Measurements from ENCODE around the gene NOVA2.

The NOVA2 gene

DNA sequence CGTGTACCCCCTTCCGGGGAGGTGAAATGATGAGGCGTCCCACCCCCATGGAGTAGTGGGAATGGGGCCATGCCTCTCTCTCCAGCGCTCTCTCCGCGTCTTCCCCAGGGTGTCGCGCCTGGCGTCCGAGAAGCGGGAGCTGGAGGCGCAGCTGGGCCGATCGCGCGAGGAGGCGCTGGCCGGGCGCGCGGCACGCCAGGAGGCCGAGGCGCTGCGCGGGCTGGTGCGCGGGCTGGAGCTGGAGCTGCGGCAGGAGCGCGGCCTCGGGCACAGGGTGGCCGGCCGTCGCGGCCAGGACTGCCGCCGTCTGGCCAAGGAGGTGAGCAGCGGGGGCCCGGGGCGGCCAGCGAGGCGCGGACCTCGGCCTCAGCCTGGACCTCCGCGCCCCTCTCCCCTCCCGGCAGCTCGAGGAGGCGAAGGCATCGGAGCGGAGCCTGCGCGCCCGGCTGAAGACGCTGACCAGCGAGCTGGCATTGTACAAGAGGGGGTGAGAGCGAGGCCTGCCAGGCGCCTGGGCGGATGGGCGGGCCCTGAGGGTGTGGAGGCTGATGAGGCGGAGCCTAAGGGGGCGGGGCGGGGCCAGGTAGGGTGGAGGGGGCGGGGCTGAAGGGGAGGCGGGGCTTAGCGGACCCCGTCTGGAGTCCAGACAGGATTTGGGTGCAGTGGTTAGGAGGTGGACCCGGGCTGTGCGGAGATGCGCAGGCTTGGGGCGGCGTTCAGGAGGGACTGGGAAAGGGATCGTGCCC lies 41.4 kb upstream of the NOVA2 start:
- no peak overlapping the region for H3K4me3 ChIP-seq (replicated peaks; ENCODE audit: low read depth, low read length)
- peak; percentile 16 for DNase-seq (ENCODE audit: low read depth)
- TF ChIP-seq, protein P1, sequence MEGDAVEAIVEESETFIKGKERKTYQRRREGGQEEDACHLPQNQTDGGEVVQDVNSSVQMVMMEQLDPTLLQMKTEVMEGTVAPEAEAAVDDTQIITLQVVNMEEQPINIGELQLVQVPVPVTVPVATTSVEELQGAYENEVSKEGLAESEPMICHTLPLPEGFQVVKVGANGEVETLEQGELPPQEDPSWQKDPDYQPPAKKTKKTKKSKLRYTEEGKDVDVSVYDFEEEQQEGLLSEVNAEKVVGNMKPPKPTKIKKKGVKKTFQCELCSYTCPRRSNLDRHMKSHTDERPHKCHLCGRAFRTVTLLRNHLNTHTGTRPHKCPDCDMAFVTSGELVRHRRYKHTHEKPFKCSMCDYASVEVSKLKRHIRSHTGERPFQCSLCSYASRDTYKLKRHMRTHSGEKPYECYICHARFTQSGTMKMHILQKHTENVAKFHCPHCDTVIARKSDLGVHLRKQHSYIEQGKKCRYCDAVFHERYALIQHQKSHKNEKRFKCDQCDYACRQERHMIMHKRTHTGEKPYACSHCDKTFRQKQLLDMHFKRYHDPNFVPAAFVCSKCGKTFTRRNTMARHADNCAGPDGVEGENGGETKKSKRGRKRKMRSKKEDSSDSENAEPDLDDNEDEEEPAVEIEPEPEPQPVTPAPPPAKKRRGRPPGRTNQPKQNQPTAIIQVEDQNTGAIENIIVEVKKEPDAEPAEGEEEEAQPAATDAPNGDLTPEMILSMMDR (IDR thresholded peaks at IDR 0.05; ENCODE audit: low read length, missing control alignments), result no peak

DNA sequence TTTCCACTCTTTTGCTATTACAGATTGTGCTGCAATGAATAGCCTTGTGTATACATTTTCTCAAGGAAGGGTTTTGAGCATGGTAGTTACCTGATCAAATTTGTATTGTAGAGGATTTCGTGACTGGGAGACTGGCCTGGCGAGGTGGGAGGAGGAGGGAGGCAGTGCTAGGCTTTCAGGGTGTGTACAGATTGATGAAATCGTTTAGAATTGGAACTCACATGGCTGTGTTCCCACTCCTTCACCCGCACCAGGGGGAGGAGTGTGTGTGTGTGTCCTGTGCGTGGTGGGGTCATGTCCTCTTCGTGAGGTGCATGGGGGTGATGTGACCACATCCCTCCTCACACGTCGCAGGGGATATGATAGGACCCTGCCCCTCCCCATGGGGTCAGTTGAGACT lies 40.9 kb upstream of the NOVA2 start:
- H3K4me3 ChIP-seq (replicated peaks; ENCODE audit: low read depth, low read length), result no peak overlapping the region
- TF ChIP-seq, protein P1 (IDR thresholded peaks at IDR 0.05; ENCODE audit: low read length, missing control alignments), result no peak
- no peak for DNase-seq (ENCODE audit: low read depth)

DNA sequence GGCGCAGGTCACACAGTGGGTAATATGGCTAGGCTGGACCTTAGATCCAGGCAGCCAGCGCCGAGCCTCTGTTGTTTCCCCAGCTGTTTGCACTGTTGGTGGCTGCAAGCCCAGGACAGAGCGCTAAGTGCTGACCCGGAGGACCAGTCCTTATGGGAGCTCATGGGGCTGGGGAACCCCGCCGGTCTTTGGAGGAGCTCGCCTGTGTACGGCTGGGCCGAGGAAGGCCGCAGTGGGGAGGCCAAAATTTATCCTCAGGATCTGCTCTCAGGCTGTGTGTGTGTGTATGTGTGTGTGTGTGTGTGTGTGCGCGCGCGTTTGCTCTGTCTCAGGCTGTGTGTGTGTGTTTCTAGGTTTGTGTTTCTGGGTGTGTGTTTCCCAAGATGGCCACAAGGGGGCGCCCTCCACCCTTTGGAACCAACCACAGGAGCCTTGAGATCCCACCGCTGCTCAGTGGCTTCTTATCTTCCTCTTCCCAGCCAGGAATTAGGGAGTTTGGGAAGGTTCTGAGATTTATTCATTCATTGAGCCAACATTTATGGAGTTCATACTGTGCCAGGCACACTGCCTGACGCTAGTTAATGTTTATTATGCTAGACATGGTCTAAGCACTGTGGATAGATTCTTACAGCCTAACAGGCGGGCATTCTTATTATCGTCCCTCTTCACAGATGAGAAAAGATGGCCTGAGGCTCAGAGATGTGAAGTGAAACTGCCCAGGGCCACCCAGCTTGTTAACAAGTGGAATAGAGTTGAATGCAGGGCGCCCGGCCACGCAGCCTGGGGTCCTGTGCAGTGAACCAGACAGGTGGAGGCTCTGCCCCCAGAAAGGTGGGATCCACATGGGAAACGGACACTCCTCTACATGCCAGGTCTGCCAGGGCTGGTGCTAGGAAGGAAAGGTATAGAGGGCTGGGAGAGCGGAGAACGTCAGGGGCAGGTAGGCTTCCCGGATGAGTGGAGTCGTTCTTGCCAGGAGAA lies 36.2 kb upstream of the NOVA2 start:
- H3K4me3 ChIP-seq (replicated peaks; ENCODE audit: low read depth, low read length), result no peak overlapping the region
- TF ChIP-seq, protein P1 (IDR thresholded peaks at IDR 0.05; ENCODE audit: low read length, missing control alignments), result peak; percentile 81
- DNase-seq (ENCODE audit: low read depth), result peak; percentile 82

DNA sequence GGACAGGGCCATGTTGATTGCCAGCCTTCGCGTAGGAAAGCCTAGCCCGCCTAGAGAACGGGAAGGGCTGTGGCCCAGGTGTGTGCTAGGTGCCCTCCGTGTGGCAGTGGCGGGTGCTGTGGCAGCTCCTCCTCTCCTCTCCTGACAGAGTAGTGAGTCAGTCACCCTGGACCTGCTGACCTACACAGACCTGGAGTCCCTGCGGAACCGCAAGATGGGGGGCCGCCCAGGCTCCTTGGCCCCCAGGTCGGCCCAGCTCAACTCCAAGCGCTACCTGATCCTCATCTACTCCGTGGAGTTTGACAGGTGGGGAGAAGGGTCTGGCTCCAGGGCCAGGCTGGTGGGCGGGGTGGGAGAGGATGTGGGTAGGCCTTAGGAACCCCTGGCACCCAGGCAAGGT lies 32.7 kb upstream of the NOVA2 start:
- no peak for DNase-seq (ENCODE audit: low read depth)
- TF ChIP-seq, protein P1 (IDR thresholded peaks at IDR 0.05; ENCODE audit: low read length, missing control alignments), result no peak
- no peak overlapping the region for H3K4me3 ChIP-seq (replicated peaks; ENCODE audit: low read depth, low read length)

DNA sequence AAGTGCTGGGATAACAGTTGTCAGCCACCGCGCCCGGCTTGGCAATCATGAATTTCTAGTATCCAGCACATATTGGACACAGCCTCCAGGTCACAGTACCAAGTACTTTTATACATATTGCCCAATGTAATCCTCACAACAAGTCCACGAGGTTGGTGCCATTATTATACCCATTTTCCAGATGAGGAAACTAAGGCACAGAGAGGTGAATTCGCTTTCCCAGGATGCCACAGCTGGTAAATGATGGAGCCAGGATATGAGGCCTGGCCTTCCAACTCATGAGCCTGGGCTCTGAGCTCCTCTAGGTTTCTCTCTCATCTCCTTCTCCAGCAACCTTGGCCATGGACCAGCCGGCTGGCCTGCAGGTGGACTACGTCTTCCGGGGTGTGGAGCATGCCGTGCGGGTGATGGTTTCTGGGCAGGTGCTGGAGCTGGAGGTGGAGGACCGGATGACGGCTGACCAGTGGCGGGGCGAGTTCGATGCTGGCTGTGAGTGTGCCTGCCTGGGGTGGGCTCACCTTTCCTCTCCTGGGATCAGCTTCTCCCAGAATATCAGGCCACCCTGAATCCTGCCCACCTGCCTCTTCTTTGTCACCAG lies 29.1 kb upstream of the NOVA2 start:
- H3K4me3 ChIP-seq (replicated peaks; ENCODE audit: low read depth, low read length), result no peak overlapping the region
- TF ChIP-seq, protein P1 (IDR thresholded peaks at IDR 0.05; ENCODE audit: low read length, missing control alignments), result no peak
- no peak for DNase-seq (ENCODE audit: low read depth)

DNA sequence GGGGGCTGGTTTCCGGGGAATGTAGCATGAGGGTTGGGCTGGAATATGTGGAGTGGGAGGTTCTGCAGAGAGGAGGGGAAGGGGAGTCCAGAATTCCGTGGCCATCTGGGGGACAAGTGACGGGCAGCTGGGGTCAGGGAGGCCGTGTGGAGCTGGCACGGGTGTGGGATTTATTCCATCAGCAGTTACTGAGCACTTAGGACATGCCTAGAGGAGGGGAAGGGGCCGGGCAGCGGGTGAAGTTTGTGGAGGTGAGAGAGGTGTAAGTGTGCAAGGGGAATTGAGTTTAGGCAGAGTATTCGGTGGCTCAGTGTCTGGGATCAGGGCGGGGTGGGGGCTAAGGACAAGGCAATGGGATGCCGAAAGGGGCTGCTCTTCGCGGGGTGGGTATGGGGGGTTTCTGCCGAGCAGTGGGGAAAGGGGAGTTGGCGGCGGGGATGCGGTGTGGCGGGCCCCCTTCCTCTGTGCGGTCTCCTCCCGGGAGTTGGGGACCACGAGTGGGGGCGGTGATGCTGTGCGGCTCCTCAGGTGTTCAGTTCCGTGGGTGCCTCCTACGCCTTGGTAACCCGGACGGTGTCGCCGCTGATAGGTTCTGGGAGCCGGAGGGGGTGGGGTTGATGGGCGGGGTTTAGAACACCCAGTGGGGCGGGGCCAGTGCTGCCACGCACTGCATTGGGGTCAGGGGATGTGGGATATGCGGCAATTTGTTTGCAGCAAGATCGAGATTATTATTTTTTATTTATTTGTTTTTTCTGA lies 27.0 kb upstream of the NOVA2 start:
- peak overlapping the region; percentile 12 for H3K4me3 ChIP-seq (replicated peaks; ENCODE audit: low read depth, low read length)
- TF ChIP-seq, protein P1 (IDR thresholded peaks at IDR 0.05; ENCODE audit: low read length, missing control alignments), result no peak
- no peak for DNase-seq (ENCODE audit: low read depth)

Data from fibroblast of pulmonary artery (primary cell).